HG02885 (cell line): ENCODE measurements around the gene GLI3.

ENCODE experiments used
- ATAC-seq: cut with Tn5 transposase; IDR thresholded peaks from one replicate; pipeline ENCODE4 v1.9.1; 2021; ENCODE audit warnings: mild to moderate bottlenecking; ENCODE audit not compliant: unreplicated experiment, poor library complexity

GLI3 gene

DNA sequence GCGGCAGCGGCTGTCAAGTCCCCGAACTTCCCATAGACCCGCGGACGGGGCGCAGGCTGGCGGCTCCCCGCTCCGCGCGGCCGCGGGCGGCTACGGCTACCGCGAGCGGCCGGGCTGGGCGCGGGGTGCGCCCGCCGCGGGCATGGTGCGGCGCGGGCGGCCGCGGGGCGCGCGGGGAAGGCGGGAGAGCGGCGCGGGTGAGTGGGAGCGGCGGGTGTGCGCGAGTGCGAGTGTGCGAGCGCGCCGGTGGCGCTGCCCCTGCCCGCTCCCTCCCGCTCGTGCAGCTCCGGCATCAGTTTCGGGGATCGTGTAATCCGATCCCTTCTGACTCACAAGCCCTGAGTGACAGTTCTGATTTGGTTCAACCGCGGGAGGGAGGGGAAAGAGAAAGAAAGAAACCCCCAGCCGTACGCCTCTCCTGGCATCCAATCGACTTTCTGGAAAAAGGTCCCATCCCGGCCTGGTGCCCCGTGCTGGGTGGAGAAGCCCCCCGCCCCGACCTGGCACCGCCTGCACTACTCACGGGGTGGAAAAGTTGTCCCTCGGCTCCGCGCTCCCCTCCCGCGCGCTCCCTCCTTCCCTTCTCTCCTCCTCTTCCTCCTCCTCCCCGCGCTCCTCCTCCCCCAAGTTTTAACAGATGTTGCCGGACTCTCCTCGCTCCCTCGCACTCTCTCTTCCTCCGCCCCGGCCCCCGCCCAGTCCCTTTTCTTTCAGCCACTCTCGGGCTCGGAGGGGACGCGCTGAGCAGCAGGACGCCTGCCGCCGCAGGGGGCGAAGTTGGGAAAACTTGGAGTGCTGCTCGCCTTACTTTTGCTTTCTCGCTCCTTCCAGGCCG lies at the start of gene GLI3:
Gene GLI3 (minus strand): TSS at position 234 of the 835 bp plus-strand sequence. CDS start 13,956 bp downstream, outside the sequence.
- peak; percentile 84 for ATAC-seq

DNA sequence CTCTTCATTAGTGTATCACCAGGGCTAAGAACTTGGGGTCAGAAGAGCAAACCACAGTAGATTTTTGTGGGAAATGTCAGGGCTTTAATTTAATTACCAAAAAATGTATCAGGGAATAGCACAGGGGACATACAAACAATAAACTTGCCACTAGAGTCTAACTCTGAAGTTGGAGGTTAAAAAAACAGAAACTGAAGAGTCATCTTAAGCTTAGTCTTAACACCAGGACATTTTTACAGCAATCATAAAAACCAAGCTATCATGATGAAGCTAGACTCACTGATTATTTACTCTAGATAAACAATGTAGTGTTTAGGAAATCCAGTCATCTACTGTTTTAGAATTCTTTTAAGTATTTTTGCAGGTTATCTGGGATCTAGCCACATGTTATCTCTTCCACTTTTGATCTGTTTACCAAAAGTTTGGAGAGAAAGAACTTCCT lies 48.4 kb upstream of the GLI3 start:
- no peak for ATAC-seq

DNA sequence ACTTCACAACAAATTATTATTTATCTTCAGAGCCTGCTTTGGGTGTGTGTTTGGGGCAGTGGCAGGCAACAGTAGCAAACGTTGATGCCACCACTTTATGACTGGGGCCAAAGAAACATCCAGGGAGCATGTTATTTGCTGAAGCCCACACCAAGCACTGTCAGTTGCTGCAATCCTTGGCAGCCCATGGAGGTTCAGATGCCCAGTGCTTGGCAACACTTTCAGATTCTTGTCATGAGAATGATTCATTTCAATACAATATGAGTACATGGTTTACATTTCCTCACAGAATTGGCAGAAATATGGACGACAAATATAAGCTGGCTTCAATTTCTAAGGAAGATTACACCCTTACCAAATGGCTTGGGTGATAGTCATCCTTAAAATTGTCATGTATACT lies 46.5 kb upstream of the GLI3 start:
- no peak for ATAC-seq

DNA sequence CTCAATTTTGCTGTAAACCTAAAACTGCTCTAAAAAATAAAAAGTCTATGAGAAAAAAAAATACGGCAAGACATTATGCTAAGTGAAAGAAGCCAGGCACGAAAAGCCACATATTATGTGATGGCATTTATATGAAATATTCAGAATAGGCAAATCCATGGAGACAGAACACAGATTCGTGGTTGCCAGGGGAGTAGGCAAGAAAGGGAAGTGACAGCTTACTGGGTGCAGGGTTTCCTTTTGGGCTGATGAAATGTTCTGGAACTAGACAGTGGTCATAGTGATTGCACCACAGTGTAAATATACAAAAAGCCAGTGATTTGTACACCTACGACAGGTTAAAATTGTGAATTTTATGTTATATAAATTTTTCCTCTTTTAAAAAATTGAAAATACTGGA lies 41.3 kb upstream of the GLI3 start:
- ATAC-seq = no peak

DNA sequence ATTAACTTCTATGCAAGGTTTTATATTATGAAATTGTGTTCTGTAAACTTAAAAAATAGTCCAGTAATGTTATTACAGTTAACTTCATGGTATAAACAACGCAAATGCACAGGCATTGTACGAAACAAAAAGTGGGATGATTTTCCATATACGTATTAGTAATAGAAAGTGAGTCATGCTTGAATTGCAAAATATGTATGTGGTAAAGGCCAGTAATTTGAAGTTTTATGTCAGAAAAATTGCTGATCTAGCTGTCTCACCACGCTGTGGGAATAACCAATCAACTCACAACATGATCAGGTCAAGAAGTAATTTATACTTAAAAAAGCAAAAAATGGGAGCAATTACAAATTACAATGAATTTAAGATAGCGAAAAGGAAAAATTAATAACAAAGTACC lies 37.0 kb upstream of the GLI3 start:
- no peak for ATAC-seq

DNA sequence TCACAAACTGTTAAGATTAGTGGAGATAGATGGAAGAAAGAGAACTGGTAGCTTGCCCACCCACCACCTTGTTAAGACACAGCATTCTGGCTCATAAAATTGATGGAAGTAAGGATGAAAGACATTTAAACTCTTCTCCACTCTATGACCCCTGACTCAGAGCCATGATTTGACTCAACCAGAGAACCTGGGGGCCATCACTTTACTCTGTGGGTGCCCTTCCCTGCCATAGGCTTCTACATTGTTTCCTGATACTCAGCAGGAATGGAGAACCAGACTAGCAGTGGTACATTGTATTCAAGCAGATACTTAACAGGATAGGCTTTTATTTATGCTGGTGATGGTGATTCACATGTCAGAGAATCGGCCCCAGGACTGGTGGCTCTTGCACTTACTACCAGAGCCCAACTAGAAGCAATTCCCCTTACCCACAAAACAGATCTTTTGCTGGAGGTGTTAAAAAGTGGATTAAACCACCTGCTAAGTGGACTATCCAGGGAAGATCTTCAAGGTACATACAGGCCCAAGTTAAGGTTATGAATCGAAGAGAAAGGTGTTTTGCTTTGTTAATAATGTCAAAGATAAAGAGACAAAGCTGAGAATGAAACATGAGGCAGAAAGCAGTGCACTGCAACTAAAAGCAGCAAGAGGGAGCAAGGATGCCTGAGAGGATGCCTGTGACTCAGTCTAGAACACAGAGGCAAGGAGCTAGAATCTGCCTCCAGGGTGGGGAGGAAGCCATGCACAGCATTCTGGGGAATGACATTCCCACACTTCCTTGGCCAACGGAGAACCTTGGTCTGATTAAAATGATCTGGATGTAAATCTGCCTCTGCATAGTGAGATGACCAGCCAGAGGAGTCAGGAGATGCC lies 36.0 kb upstream of the GLI3 start:
- ATAC-seq = no peak

DNA sequence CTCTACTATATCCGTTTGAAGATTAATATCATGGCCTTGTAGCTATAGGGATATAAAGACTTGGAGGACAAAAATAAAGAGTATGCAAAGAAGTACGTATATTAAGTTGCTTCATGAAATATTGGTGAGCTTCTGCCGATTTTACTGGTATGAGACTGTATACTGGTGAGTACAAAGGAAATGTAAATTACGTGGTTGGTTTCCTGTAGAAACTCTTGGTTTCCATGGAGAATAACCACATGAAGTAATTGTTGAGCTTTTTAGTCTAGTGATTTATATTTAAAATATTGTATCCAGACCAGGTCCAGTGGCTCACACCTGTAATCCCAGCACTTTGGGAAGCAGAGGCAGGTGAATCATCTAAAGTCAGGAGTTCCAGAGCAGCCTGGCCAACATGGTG lies 32.2 kb upstream of the GLI3 start:
- ATAC-seq = no peak

DNA sequence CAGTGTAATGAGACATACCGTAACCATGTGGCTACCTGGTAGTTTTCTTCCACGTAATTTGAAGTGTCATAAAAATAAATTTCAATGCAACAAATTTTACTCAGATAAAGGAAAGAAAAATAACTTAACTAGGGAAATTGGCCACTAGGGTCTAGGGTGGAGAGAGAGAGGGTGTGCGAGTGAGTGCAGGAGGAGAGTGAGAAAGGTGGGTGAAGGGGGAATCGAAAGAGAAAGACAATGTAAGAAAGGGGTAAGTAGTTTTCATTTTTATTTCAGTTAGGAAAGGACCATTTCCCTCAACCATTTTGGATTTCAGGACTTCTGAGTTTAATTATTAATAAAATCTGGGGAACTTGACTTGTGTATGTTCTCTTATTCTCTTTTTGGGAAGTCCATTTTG lies 27.7 kb upstream of the GLI3 start:
- no peak for ATAC-seq

DNA sequence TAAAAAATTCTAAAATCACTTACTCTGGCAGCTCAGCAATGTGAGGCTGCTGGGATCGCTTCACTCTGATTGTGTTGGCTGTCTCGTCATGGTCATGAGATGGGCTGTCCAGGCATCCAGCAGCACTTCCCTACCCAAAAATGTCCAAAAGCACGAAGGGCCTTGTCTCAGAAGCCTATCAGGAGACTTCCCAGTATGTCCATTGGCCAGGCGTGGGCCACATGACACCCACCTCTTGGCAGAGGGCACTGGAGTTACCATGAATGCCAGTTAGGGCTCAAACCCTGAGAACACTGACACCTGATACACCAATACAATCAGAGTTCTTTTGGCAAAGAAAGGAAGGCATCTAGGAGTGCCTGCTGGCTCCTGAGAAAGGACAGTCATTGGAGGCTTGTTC lies 27.0 kb upstream of the GLI3 start:
- ATAC-seq = no peak

DNA sequence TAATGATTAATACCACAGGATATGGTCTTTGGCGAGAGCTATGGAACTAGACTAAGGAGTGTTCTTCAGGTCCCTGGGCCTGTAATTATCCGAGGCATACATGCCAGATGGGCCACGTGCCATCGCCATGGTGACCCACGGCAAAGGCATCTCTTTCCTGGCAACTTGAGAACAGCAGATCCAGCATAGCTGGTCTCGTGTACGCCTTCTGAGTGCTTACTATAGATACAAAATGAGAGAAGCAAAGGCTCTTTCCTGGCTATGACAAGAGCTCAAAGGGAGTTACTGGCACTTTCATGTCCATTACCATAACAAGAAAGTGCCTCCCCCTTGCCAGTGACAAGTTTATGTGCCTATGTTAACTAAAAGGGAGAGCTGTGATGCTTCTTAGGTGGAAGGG lies 26.0 kb upstream of the GLI3 start:
- ATAC-seq = no peak

DNA sequence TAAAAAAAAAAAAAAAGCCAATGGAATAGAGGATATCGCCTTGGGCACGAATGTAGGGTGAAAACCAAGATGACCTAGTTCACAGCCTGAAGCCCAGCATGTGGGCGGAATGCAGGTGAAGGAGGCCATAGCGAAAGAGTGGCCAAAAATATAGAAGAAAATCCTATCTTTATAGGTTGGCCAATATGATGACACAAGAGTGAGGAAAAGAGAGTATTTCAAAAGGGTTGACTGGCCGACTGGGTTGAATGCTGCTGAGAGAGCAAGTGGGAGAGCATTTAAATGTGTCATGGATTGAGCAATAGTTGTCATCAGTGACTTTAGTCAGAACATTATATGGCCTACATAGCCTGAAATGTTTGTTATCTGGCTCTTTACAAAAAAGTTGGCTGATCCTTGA lies 17.2 kb upstream of the GLI3 start:
- no peak for ATAC-seq

DNA sequence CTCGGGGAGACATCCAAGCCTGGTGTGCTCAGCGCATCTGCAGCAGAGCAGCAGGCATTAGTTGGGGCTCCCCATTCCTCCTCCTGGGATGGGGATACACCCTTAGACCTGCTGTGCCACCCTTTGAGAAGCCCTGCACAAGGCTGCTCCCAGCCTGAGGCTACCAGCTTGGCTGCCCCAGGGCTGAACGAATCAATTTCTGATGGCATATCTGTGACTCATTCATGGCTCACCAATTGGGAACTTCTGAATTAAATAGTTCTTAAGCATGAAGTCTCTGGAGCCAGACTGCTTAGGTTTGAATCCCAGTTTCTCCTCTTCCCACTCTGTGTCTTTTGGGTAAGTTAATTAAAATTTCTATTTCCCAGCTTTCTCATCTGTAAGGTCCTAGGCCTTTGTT lies 16.3 kb upstream of the GLI3 start:
- no peak for ATAC-seq

DNA sequence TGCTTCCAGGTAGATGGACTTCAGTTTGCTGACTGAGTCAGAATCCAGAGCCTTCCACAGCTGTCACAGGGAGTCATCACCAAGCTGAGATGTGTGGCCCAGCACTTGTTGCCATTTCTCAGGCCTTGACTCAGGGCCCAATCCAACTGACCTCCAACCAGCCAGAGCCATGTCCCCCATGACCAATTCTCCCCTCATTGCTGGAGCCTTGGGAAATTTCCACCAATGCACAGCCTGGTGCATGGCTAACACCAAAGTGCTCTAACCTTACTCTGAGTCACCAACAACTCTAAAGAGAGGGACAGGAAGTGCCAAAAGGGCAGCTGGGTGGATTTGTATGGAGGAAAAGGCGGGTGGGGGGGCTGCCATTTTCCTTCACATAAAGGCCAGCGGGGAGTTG lies 13.4 kb upstream of the GLI3 start:
- ATAC-seq = no peak

DNA sequence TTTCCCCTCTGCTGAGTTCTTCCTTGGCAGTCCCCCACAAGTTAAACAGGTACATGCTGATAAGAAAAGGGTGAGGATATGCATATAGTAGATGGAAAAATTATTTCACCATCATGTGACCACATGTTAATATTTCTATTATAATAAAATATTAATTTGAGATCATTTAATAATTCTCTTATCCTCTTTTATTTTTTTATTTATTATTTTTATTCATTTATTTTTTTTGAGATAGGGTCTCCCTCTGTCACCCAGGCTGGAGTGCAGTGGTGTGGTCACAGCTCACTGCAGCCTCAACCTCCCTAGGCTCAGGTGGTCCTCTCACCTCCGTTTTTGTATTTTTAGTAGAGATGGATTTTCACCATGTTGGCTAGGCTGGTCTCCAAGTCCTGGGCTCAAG lies 11.6 kb upstream of the GLI3 start:
- ATAC-seq = no peak

DNA sequence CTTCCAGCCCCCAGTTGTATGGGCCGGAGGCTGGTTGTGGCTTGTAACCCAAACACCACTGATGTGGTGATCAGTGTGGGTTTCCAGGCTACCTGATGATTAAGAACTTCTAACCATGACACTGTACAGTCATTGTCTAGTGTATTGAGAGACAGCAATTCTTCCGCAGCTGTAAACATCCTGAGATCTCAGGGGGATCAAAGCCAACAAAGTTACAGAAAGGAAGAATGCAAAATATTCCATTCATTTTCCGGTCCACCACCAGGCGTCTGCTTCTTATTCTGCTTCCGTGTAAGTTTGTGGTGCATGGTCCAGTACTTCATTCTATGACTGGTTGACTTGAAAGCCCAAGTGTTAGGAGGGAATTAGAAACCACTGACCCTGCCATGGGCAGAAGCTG lies 10.3 kb upstream of the GLI3 start:
- ATAC-seq = no peak

DNA sequence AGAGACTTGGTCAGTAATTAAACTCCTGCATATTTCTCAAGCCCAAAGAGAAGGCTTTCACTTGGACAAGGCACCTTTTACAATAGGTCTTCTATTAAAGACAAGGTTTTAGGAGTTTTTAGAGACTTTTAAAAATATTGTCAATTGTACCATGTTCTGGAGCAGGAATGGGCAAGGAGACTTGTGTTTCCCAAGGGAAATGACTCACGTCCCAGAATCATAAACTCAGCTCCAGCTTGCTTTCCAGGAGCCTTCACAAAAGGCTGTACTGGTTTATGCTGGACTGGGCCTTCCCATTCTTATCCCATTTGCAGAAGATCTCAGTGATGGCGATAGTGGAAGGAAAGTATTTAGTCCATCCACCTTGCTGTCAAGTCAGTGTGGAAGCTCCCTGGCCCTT lies 7.8 kb upstream of the GLI3 start:
- ATAC-seq = no peak

DNA sequence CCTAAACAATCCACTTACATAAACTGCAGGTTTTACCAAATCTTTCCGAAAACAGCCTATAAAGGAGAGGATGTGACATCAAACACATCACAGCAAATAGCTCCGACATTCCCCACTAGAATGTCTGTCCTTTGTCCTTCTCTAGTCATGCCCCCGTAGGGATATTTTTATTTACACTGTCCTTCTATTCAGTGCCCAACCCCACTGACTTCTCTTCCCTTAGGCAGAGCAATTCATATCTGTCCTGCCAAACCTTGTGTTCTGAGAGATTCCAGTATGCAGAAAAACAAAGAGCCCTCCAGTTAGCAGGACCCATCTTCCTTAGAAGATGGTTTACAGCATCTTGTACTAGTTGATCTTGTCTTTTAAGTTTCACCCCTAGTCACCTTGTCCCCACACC lies 5.4 kb upstream of the GLI3 start:
- no peak for ATAC-seq

DNA sequence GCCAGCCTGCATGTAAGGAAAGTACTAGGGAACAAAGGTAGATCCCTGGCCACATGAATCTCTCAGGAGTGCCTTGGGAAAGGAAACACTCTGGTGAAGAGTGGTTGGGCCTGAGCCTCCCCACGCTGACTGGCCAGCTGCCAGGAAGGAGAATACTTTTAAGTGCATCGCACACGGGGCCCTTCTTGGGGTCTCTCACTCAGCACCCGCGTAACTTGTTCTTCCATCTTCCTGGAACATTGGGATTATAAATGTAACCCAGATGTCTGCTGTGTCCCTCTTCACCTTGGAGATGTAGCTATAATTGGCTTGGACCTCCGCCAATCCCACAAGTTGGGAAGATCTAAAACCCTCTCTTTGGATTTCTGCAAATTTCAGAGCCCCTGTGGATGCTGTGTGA lies 4.4 kb upstream of the GLI3 start:
- no peak for ATAC-seq

DNA sequence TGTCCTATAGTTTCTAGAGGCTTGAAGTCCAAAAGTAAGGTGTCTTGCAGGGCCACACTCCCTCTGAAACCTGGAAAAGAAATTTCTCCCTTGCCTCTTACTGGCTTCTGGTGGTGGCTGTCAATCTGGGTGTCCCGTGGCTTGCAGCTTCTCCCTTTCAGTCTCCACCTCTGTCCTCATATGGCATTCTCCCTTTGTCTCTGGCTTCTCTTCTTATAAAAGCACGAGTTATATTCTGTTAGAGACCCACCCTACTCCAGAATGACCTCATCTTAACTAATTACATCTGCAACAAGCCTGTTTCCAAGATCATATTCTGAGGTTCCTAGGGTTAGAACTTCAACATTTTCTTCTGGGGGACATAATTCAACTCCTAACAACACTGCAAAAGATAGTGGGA lies 3.4 kb upstream of the GLI3 start:
- ATAC-seq = no peak

DNA sequence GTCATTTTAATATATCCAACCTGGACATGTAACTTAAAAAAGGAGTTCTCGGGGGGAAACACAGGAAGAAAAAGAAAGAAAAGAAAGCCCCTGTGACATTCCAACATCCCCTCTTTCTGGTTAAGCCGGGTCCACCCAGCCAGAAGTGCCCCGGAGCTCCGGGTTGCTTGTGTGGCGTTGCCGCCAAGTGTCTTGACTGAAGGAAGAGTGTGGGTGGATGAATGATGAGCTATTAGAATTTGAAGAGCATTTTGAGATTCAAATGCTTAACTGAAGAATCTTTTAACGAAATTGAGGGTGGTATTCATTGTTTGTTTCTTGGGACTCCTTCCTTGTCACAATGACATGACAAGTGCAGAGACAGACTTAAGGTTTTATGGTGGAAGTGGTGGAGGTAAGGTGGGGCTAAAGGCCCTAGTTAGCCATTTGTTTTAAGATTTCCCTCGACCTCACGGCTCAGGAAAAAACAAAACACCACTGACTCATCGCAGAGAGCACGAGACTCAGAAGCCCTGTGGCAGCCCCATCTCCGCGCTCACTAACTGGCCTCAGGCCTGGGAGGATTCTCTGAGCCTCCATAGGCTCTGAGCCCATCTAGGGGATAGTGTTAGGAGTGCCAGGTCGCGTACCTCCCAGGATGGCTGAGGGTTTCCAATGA lies 1.8 kb upstream of the GLI3 start:
- no peak for ATAC-seq
